Right atrium auricular region (tissue), 2 donors: Measurements from ENCODE around the gene TM2D3. TPM values are rescaled to one million over a fixed set of nuclear protein-coding genes. Genes with fewer than 3 reads are reported as not detected.

Experiments used
- DNase-seq: peaks from one replicate; pipeline ENCODE4 v3.0.0-alpha.2; 2019; ENCODE audit warnings: low spot score
- H3K27ac ChIP-seq, 2 donors: fragments of 200-600 bp; sonication (generic); 1 replicate in 1 of 2; 2 replicates in 1 of 2; pipeline ENCODE4 v1.5.1; 2016 to 2019
- H3K27me3 ChIP-seq, 2 donors: fragments of 200-600 bp; sonication (generic); one replicate each; pipeline versions ENCODE4 v1.5.1 to v1.6.0; 2017 to 2019
- H3K36me3 ChIP-seq: fragments of 200-600 bp; sonication (generic); one replicate; pipeline ENCODE4 v1.5.1; 2016
- H3K4me1 ChIP-seq, 2 donors: fragments of 200-600 bp; sonication (generic); one replicate each; pipeline versions ENCODE4 v1.5.1 to v1.6.0; 2017 to 2019
- H3K4me3 ChIP-seq, 2 donors: fragments of 200-600 bp; sonication (generic); 1 replicate in 1 of 2; 2 replicates in 1 of 2; pipeline ENCODE4 v1.5.1; 2017 to 2019; ENCODE audit warnings: mild to moderate bottlenecking in 1 of 2, moderate library complexity in 1 of 2
- H3K9me3 ChIP-seq, 2 donors: fragments of 200-600 bp; sonication (generic); one replicate each; pipeline ENCODE4 v1.5.1; 2019
- total RNA-seq, 2 donors: library from RNA; depleted of rRNA; stranded (reverse); fragments of >200 nt; gene quantifications; one replicate each; pipeline ENCODE4 v1.1.0, GENCODE V29; 2016
- TF ChIP-seq, protein P1 (sequence below), 2 donors: fragments of 200-600 bp; sonication (generic); IDR thresholded peaks; one replicate each; pipeline ENCODE4 v1.5.1; 2019; ENCODE audit warnings: antibody characterized with exemption in 2 of 2

TM2D3 gene
- total RNA-seq, 2 donors from 2014 or later = 36.0 to 53.4 TPM

DNA sequence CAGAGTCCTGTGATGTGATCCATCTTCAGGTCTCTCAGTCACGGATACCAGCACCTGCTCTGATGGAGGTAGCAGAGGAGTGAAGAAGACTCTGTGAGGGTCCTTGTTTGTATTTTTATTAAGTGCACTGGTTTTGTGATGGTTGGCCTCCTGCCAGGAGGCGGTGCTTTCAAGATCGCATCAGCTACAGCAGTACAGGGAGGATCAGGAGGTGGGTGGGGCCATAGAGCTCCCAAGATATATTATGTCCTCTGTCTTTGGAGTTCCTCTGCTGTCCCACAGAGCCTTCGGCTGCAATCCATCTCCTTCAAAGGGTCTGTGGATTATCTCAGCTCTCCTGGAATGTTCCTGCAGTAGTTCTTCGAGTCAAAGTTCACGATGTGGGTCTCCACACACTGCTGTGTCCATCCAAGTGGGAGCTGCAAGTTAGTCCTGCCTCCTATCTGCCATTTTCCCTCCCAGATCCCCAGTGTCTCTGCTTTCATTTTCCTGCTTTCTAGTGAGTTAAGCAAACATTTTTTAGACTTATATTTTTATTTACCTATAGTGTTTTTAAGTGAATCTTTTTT lies 54.7 kb downstream of the TM2D3 start:
- H3K27ac ChIP-seq = no peak overlapping the region
- no peaks in the 10 kb centered on the region for H3K36me3 ChIP-seq
- peaks cover 0 to 11% of the 10 kb centered on the region in 2 donors for H3K9me3 ChIP-seq
- DNase-seq = no peak
- TF ChIP-seq, protein P1, sequence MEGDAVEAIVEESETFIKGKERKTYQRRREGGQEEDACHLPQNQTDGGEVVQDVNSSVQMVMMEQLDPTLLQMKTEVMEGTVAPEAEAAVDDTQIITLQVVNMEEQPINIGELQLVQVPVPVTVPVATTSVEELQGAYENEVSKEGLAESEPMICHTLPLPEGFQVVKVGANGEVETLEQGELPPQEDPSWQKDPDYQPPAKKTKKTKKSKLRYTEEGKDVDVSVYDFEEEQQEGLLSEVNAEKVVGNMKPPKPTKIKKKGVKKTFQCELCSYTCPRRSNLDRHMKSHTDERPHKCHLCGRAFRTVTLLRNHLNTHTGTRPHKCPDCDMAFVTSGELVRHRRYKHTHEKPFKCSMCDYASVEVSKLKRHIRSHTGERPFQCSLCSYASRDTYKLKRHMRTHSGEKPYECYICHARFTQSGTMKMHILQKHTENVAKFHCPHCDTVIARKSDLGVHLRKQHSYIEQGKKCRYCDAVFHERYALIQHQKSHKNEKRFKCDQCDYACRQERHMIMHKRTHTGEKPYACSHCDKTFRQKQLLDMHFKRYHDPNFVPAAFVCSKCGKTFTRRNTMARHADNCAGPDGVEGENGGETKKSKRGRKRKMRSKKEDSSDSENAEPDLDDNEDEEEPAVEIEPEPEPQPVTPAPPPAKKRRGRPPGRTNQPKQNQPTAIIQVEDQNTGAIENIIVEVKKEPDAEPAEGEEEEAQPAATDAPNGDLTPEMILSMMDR (IDR thresholded peaks at IDR 0.05) = no peak
- no peak overlapping the region for H3K4me3 ChIP-seq
- H3K27me3 ChIP-seq = no peaks in the 10 kb centered on the region
- H3K4me1 ChIP-seq = no peaks in the 10 kb centered on the region

DNA sequence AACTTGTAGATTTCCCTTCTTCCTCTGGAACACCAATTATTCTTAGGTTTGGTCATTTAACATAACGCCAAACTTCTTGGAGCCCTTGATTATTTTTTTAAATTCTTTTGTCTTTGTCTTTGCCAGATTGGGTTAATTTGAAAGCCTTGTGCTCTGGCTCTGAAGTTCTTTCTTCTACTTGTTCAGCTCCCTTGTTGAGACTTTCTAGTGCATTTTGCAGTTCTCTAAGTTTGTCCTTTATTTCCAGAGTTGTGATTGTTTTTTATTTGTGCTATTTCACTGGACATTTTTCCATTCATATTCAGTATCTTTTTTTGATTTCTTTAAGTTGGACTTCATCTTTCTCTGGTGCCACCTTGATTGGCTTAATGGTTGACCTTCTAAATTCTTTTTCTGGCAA lies 55.5 kb downstream of the TM2D3 start:
- TF ChIP-seq, protein P1 (IDR thresholded peaks at IDR 0.05) = no peak
- H3K27ac ChIP-seq = no peak overlapping the region
- H3K27me3 ChIP-seq = no peaks in the 10 kb centered on the region
- no peaks in the 10 kb centered on the region for H3K36me3 ChIP-seq
- no peak overlapping the region for H3K4me3 ChIP-seq
- H3K9me3 ChIP-seq = peaks cover 0 to 11% of the 10 kb centered on the region in 2 donors
- no peaks in the 10 kb centered on the region for H3K4me1 ChIP-seq
- DNase-seq = no peak

Other genes with a start within 250 kb of the TM2D3 start
- 10 to 100 TPM; 14.4 to 19.9 TPM for gene PCSK6, start 162.7 kb downstream of the TM2D3 start, total RNA-seq
- 10 to 100 TPM; 24.4 to 33.0 TPM for gene TARS3, start 72.1 kb upstream of the TM2D3 start, total RNA-seq
- not detected for gene OR4F6, start 151.1 kb upstream of the TM2D3 start, total RNA-seq
- not detected for gene OR4F15, start 159.8 kb upstream of the TM2D3 start, total RNA-seq